Measurements from ENCODE around the gene NTSR1.
A peak's percentile ranks its signal among the peaks of the same experiment; 100 is the strongest.

NTSR1 gene

GRCh38 chr20:62772103-62772611 is 63.5 kb downstream of the NTSR1 start:
- no peak overlapping the region for H3K4me3 ChIP-seq (replicated peaks in 1 of 2; ENCODE audit: low read depth in 2 of 2, low read length in 2 of 2)
- DNase-seq (ENCODE audit: low read depth in 2 of 2), result no peak
- TF ChIP-seq CTCF (IDR thresholded peaks at IDR 0.05; ENCODE audit: low read depth, low read length), result no peak

GRCh38 chr20:62772619-62772989 is 64.0 kb downstream of the NTSR1 start:
- no peak for TF ChIP-seq CTCF (IDR thresholded peaks at IDR 0.05; ENCODE audit: low read depth, low read length)
- H3K4me3 ChIP-seq (replicated peaks in 1 of 2; ENCODE audit: low read depth in 2 of 2, low read length in 2 of 2), result no peak overlapping the region
- no peak for DNase-seq (ENCODE audit: low read depth in 2 of 2)

- peak in 1 of 2 donors; percentile 78 for DNase-seq (ENCODE audit: low read depth in 2 of 2)
- TF ChIP-seq CTCF (IDR thresholded peaks at IDR 0.05; ENCODE audit: low read depth, low read length), result no peak
- H3K4me3 ChIP-seq (replicated peaks in 1 of 2; ENCODE audit: low read depth in 2 of 2, low read length in 2 of 2), result no peak overlapping the region
Measured at GRCh38 chr20:62772990-62773844, 64.6 kb downstream of the NTSR1 start.

GRCh38 chr20:62773845-62774714 is 65.4 kb downstream of the NTSR1 start:
- TF ChIP-seq CTCF (IDR thresholded peaks at IDR 0.05; ENCODE audit: low read depth, low read length), result no peak
- no peak overlapping the region for H3K4me3 ChIP-seq (replicated peaks in 1 of 2; ENCODE audit: low read depth in 2 of 2, low read length in 2 of 2)
- no peak for DNase-seq (ENCODE audit: low read depth in 2 of 2)

- no peak overlapping the region for H3K4me3 ChIP-seq (replicated peaks in 1 of 2; ENCODE audit: low read depth in 2 of 2, low read length in 2 of 2)
- no peak for DNase-seq (ENCODE audit: low read depth in 2 of 2)
Measured at GRCh38 chr20:62774762-62775161, 66.1 kb downstream of the NTSR1 start.

GRCh38 chr20:62775206-62775605 is 66.6 kb downstream of the NTSR1 start:
- DNase-seq (ENCODE audit: low read depth in 2 of 2), result no peak
- no peak for TF ChIP-seq CTCF (IDR thresholded peaks at IDR 0.05; ENCODE audit: low read depth, low read length)
- no peak overlapping the region for H3K4me3 ChIP-seq (replicated peaks in 1 of 2; ENCODE audit: low read depth in 2 of 2, low read length in 2 of 2)

More at GRCh38 chr20:62774762-62775161, 66.1 kb downstream of the NTSR1 start:
- no peak for TF ChIP-seq CTCF (IDR thresholded peaks at IDR 0.05; ENCODE audit: low read depth, low read length)
